ENCODE results near the gene MACROD1. TPM values are rescaled to one million over a fixed set of nuclear protein-coding genes. Genes with fewer than 3 reads are reported as not detected.

MACROD1 gene
- polyA plus RNA-seq, 4 donors, result 13.1 to 137 (median 17.8) TPM

GRCh38 chr11:64003807-64004589 is 161.9 kb downstream of the MACROD1 start:
- Histone ChIP-seq H3K27ac (ENCODE audit: low read depth in 1 of 3, low read length in 2 of 3) (no peak overlapping the region), H3K9me3 (ENCODE audit: control insufficient read depth in 2 of 2, insufficient read depth in 1 of 2, low read depth in 1 of 2, low read length in 1 of 2) (no peaks in the 10 kb centered on the region), H3K27me3 (ENCODE audit: control insufficient read depth in 3 of 3, insufficient read depth in 3 of 3, low read length in 3 of 3) (peaks cover 0 to 40% (median 0%) of the 10 kb centered on the region in 3 donors), H3K4me1 (ENCODE audit: control insufficient read depth in 3 of 3, insufficient read depth in 2 of 3, low read depth in 1 of 3, low read length in 2 of 3) (peaks cover 0 to 29% (median 8%) of the 10 kb centered on the region in 3 donors), H3K4me3 (ENCODE audit: low read depth in 1 of 3, low read length in 3 of 3) (no peak overlapping the region), H3K36me3 (ENCODE audit: control insufficient read depth in 3 of 3, insufficient read depth in 2 of 3, low read depth in 1 of 3, low read length in 3 of 3) (peaks cover 0 to 4% (median 0%) of the 10 kb centered on the region in 3 donors)
- FAIRE-seq (no peak), DNase-seq (no peak)
- WGBS, 3 donors, result 74 to 87% (median 83%) methylated on average over 23 of the region's 23 CpGs

GRCh38 chr11:64001484-64002420 is 164.2 kb downstream of the MACROD1 start:
- 63 to 76% (median 72%) methylated on average over 23 of the region's 23 CpGs for WGBS, 3 donors
- Histone ChIP-seq H3K4me1 (ENCODE audit: control insufficient read depth in 3 of 3, insufficient read depth in 2 of 3, low read depth in 1 of 3, low read length in 2 of 3) (peaks cover 0 to 18% (median 6%) of the 10 kb centered on the region in 3 donors), H3K27me3 (ENCODE audit: control insufficient read depth in 3 of 3, insufficient read depth in 3 of 3, low read length in 3 of 3) (peaks cover 0 to 18% (median 0%) of the 10 kb centered on the region in 3 donors), H3K27ac (ENCODE audit: low read depth in 1 of 3, low read length in 2 of 3) (no peak overlapping the region), H3K4me3 (ENCODE audit: low read depth in 1 of 3, low read length in 3 of 3) (no peak overlapping the region), H3K36me3 (ENCODE audit: control insufficient read depth in 3 of 3, insufficient read depth in 2 of 3, low read depth in 1 of 3, low read length in 3 of 3) (peaks cover 2 to 26% (median 6%) of the 10 kb centered on the region in 3 donors), H3K9me3 (ENCODE audit: control insufficient read depth in 2 of 2, insufficient read depth in 1 of 2, low read depth in 1 of 2, low read length in 1 of 2) (no peaks in the 10 kb centered on the region)
- peak in 1 of 2 donors; percentile 44 for DNase-seq
- FAIRE-seq, result no peak

- FAIRE-seq (no peak), DNase-seq (no peak)
- H3K4me1 ChIP-seq (ENCODE audit: control insufficient read depth in 3 of 3, insufficient read depth in 2 of 3, low read depth in 1 of 3, low read length in 2 of 3), result peaks cover 0 to 15% (median 6%) of the 10 kb centered on the region in 3 donors
- no peak overlapping the region for H3K27ac ChIP-seq (ENCODE audit: low read depth in 1 of 3, low read length in 2 of 3)
- WGBS, 3 donors, result 19 to 33% (median 23%) methylated on average over 41 to 60 of the region's 60 CpGs
- peaks cover 0 to 10% (median 0%) of the 10 kb centered on the region in 3 donors for H3K27me3 ChIP-seq (ENCODE audit: control insufficient read depth in 3 of 3, insufficient read depth in 3 of 3, low read length in 3 of 3)
- peaks cover 5 to 32% (median 6%) of the 10 kb centered on the region in 3 donors for H3K36me3 ChIP-seq (ENCODE audit: control insufficient read depth in 3 of 3, insufficient read depth in 2 of 3, low read depth in 1 of 3, low read length in 3 of 3)
- no peaks in the 10 kb centered on the region for H3K9me3 ChIP-seq (ENCODE audit: control insufficient read depth in 2 of 2, insufficient read depth in 1 of 2, low read depth in 1 of 2, low read length in 1 of 2)
- H3K4me3 ChIP-seq (ENCODE audit: low read depth in 1 of 3, low read length in 3 of 3), result peak overlapping the region in 1 of 3 donors; percentile 15
Observed at GRCh38 chr11:64000740-64001483, 165.0 kb downstream of the MACROD1 start.

- Histone ChIP-seq H3K4me3 (ENCODE audit: low read depth in 1 of 3, low read length in 3 of 3) (peak overlapping the region in 2 of 3 donors; percentile 12 to 15), H3K27ac (ENCODE audit: low read depth in 1 of 3, low read length in 2 of 3) (no peak overlapping the region), H3K27me3 (ENCODE audit: control insufficient read depth in 3 of 3, insufficient read depth in 3 of 3, low read length in 3 of 3) (peaks cover 0 to 10% (median 0%) of the 10 kb centered on the region in 3 donors), H3K36me3 (ENCODE audit: control insufficient read depth in 3 of 3, insufficient read depth in 2 of 3, low read depth in 1 of 3, low read length in 3 of 3) (peaks cover 5 to 39% (median 6%) of the 10 kb centered on the region in 3 donors), H3K4me1 (ENCODE audit: control insufficient read depth in 3 of 3, insufficient read depth in 2 of 3, low read depth in 1 of 3, low read length in 2 of 3) (peaks cover 0 to 15% (median 6%) of the 10 kb centered on the region in 3 donors), H3K9me3 (ENCODE audit: control insufficient read depth in 2 of 2, insufficient read depth in 1 of 2, low read depth in 1 of 2, low read length in 1 of 2) (no peaks in the 10 kb centered on the region)
- 3 to 7% (median 6%) methylated on average over 51 to 67 of the region's 67 CpGs for WGBS, 3 donors
- DNase-seq (peak; percentile 65 to 82), FAIRE-seq (no peak)
Observed at GRCh38 chr11:64000026-64000739, 165.7 kb downstream of the MACROD1 start.

- DNase-seq, result peak; percentile 48 to 69
- WGBS, 3 donors, result 8 to 18% (median 17%) methylated on average over 49 to 59 of the region's 59 CpGs
- H3K9me3 ChIP-seq (ENCODE audit: control insufficient read depth in 2 of 2, insufficient read depth in 1 of 2, low read depth in 1 of 2, low read length in 1 of 2), result no peaks in the 10 kb centered on the region
- peaks cover 0 to 15% (median 6%) of the 10 kb centered on the region in 3 donors for H3K4me1 ChIP-seq (ENCODE audit: control insufficient read depth in 3 of 3, insufficient read depth in 2 of 3, low read depth in 1 of 3, low read length in 2 of 3)
- no peak for FAIRE-seq
- H3K27me3 ChIP-seq (ENCODE audit: control insufficient read depth in 3 of 3, insufficient read depth in 3 of 3, low read length in 3 of 3), result peaks cover 0 to 10% (median 0%) of the 10 kb centered on the region in 3 donors
- H3K36me3 ChIP-seq (ENCODE audit: control insufficient read depth in 3 of 3, insufficient read depth in 2 of 3, low read depth in 1 of 3, low read length in 3 of 3), result peaks cover 6 to 46% (median 7%) of the 10 kb centered on the region in 3 donors
- no peak overlapping the region for H3K27ac ChIP-seq (ENCODE audit: low read depth in 1 of 3, low read length in 2 of 3)
- H3K4me3 ChIP-seq (ENCODE audit: low read depth in 1 of 3, low read length in 3 of 3), result peak overlapping the region in 2 of 3 donors; percentile 12 to 15
Observed at GRCh38 chr11:63999349-64000025, 166.4 kb downstream of the MACROD1 start.

GRCh38 chr11:63998558-63999348 is 167.2 kb downstream of the MACROD1 start:
- 72 to 78% (median 75%) methylated on average over 46 to 54 of the region's 54 CpGs for WGBS, 3 donors
- no peaks in the 10 kb centered on the region for H3K9me3 ChIP-seq (ENCODE audit: control insufficient read depth in 2 of 2, insufficient read depth in 1 of 2, low read depth in 1 of 2, low read length in 1 of 2)
- H3K4me1 ChIP-seq (ENCODE audit: control insufficient read depth in 3 of 3, insufficient read depth in 2 of 3, low read depth in 1 of 3, low read length in 2 of 3), result peaks cover 0 to 15% (median 6%) of the 10 kb centered on the region in 3 donors
- FAIRE-seq (no peak), DNase-seq (no peak)
- peaks cover 0 to 10% (median 0%) of the 10 kb centered on the region in 3 donors for H3K27me3 ChIP-seq (ENCODE audit: control insufficient read depth in 3 of 3, insufficient read depth in 3 of 3, low read length in 3 of 3)
- no peak overlapping the region for H3K27ac ChIP-seq (ENCODE audit: low read depth in 1 of 3, low read length in 2 of 3)
- peak overlapping the region in 1 of 3 donors; percentile 15 for H3K4me3 ChIP-seq (ENCODE audit: low read depth in 1 of 3, low read length in 3 of 3)
- peaks cover 6 to 54% (median 7%) of the 10 kb centered on the region in 3 donors for H3K36me3 ChIP-seq (ENCODE audit: control insufficient read depth in 3 of 3, insufficient read depth in 2 of 3, low read depth in 1 of 3, low read length in 3 of 3)
